ENCODE measurements around the gene AUTS2. TPM values are rescaled to one million over a fixed set of nuclear protein-coding genes. Genes with fewer than 3 reads are reported as not detected.
A peak's percentile ranks its signal among the peaks of the same experiment; 100 is the strongest.

Gene AUTS2
- polyA plus RNA-seq, 1 donor from 2014 or later = 8.9 TPM

DNA sequence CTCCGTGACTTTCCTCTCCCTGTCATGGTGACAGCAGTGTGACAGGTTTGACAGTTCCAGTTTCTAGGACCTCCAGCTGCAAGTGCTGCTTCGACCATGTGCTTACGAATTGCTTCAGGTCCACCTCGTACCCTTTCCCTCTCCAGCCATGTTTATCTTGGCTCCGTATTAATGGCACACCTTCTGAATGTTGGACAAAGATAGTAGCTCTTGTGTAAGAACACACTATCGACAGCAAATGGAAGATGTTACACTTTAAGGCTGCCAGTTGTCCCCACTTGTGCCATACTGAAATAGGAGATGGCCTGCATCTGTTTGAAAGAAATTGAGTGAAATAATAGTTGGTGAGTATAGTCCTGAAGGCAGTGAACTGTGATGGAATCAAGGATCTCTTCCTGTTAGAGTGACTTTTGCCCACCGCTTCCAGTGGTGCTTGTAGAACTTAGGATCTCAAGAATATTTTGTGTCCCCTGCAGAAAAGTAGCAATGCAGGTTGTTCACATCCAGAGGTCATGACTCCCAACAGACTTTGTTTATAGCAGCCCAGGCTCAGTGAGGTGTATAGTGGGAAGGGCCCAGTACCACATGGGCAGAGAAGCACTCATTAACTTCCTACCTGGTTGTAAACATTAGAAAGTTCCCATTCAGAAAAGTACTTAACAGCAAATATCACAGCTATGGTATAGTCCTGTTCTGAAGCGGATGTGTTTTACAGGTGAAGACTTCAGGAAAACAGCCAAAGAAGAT, 904.0 kb downstream of the AUTS2 start:
- H3K9me3 Mint-ChIP-seq = no peaks in the 10 kb centered on the region
- peak overlapping the region in 1 of 3 donors; percentile 63 for H3K27ac Mint-ChIP-seq
- no peaks in the 10 kb centered on the region for H3K27me3 Mint-ChIP-seq
- peaks cover 2% of the 10 kb centered on the region for H3K36me3 Mint-ChIP-seq
- H3K4me3 Mint-ChIP-seq = no peak overlapping the region
- H3K4me1 Mint-ChIP-seq = no peaks in the 10 kb centered on the region

DNA sequence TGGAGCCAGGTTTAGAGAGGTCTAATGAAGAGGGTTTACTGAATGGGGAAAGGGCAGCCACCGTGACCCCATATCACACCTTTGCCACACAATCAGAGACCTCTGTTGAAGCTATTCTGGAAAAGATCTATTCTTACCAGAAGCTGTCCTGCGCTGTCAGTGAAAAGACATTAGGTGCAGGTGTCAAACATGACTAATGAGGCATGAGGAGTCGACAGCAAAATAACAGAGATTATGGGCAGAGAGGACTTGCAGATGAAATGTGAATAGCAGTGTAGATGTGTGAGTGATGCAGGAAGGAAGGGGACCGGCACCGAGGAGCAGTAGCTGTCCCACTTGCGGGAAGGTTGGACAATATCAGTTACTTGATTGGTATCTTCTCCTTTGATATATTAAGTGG, 906.0 kb downstream of the AUTS2 start:
- H3K4me1 Mint-ChIP-seq = no peaks in the 10 kb centered on the region
- H3K36me3 Mint-ChIP-seq = peaks cover 2% of the 10 kb centered on the region
- H3K9me3 Mint-ChIP-seq = no peaks in the 10 kb centered on the region
- H3K27ac Mint-ChIP-seq = no peak overlapping the region
- no peak overlapping the region for H3K4me3 Mint-ChIP-seq
- no peaks in the 10 kb centered on the region for H3K27me3 Mint-ChIP-seq

DNA sequence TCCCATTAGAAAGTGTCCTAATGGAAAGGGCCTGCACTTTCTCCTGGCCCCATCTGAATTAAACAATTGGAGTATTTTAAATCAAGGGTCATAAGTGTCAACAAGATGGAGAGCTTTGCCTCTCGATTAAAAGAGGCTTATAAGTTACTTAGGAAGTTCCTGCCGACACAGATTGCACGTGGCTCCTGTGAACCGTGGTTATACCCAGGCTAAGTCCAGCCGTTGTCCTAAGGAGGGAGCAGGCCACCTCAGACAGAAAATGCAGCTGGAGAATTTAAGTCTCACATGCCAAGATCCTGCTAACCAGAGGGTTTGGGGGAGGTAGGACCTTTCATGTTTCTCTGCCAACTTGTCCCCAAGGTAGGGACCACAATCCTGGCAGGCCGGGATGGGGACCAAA, 907.2 kb downstream of the AUTS2 start:
- no peaks in the 10 kb centered on the region for H3K4me1 Mint-ChIP-seq
- no peaks in the 10 kb centered on the region for H3K9me3 Mint-ChIP-seq
- no peak overlapping the region for H3K4me3 Mint-ChIP-seq
- H3K36me3 Mint-ChIP-seq = peaks cover 2% of the 10 kb centered on the region
- no peak overlapping the region for H3K27ac Mint-ChIP-seq
- no peaks in the 10 kb centered on the region for H3K27me3 Mint-ChIP-seq

DNA sequence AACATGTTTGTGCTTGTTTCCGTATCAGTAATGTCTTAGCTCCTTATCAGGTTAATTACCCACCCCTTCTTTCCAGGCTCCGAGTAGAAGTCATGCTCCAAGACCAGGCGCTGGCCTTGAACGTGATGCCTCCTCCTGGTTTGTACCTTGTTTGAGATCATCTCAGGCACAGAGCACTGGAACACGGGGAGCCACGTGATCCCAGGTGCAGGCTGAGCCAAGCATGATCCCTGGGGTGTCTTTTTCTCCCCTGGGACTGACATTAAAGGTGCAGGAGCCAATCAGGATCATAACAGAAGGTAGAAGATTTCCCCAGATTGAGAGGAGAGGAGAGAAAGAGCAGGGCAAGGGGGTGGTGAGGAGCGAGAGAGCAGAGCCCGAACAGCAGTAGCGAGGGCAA, 907.6 kb downstream of the AUTS2 start:
- Mint-ChIP-seq H3K27me3 (no peaks in the 10 kb centered on the region), H3K4me1 (no peaks in the 10 kb centered on the region), H3K27ac (no peak overlapping the region), H3K4me3 (no peak overlapping the region), H3K36me3 (peaks cover 2% of the 10 kb centered on the region), H3K9me3 (no peaks in the 10 kb centered on the region)

DNA sequence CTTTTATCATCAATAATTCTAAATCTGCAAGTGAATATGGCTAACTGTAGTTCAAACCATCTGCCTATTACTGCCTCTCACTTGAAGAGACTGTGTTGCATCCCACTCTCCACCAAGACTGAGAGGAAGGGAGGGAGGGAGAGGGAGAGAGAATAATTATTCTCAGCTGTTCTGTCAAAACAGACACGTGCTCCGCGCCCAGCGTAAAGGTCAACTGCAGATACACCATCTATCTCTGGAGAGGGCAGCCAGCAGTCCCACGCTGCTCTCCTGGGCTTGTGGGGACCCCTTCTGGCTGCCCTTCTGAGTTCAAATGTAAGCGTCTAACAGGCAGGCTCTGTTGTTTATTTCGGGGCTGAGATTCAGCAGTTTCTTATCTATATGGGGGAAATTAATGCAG, 908.2 kb downstream of the AUTS2 start:
- Mint-ChIP-seq H3K36me3 (peaks cover 2% of the 10 kb centered on the region), H3K27me3 (no peaks in the 10 kb centered on the region), H3K9me3 (no peaks in the 10 kb centered on the region), H3K27ac (no peak overlapping the region), H3K4me1 (no peaks in the 10 kb centered on the region), H3K4me3 (no peak overlapping the region)

DNA sequence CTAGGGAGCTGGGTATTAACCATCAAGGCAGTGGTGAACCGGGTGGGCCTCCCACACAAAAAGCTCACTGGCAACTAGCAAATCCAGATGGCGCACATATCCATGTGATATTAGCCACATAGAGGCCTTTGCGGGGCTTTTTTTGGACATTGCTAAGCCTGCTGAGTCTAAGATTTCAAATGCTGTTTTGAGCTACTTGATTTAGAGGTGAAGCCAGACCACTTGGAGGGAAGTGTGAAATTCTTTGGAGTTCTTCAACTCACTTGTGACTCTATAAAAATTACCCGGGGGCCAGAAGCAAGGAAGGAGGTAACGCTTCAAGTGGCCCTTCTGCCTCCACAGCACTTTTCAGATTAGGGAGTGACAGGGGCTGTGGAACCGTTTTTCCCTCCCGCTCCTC, 913.9 kb downstream of the AUTS2 start:
- Mint-ChIP-seq H3K4me1 (no peaks in the 10 kb centered on the region), H3K9me3 (no peaks in the 10 kb centered on the region), H3K36me3 (peaks cover 2% of the 10 kb centered on the region), H3K27ac (no peak overlapping the region), H3K27me3 (no peaks in the 10 kb centered on the region), H3K4me3 (no peak overlapping the region)

DNA sequence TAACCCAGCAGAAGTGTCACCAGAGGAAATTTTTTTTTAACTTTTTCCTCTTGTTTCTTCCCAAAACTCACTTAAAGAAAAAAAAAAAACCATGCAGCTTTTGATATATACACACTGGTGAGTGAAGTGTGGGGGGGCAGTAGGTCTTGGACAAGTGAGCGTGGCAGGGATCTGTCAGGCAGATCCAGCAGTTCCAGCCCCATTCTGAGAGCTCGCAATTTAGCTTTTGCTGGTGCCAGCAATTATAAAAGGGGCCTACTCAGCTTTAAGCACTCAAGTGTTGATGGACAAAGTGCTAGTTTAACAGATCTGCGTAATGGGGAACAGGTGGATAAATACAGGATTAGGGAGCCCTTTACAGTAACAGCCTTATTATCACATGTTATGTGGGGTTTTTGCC, 914.5 kb downstream of the AUTS2 start:
- H3K4me1 Mint-ChIP-seq = no peaks in the 10 kb centered on the region

DNA sequence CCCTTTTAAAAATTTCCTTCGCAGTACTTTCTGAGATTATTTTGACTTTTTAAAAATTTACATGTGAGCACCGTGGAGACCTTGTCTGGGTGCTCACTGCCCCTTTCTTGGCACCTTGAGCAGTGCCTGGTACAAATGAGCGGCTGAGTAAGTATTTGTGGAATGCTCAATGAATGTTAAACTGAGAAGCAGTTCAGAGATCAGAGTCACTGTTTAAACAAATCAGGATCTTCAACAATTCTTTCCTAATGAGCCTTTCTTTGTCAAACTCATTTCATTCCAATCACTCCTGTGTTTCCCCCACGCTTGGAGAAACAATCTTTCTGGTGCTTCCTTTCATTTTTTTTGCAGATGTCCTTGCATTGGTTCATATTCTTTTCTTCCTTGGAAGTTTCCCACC, 922.3 kb downstream of the AUTS2 start:
- H3K36me3 Mint-ChIP-seq = peaks cover 2% of the 10 kb centered on the region
- H3K9me3 Mint-ChIP-seq = peaks cover 0 to 3% (median 0%) of the 10 kb centered on the region in 3 donors
- H3K4me3 Mint-ChIP-seq = no peak overlapping the region
- no peaks in the 10 kb centered on the region for H3K4me1 Mint-ChIP-seq
- no peak overlapping the region for H3K27ac Mint-ChIP-seq
- H3K27me3 Mint-ChIP-seq = no peaks in the 10 kb centered on the region

More for the DNA sequence above, 914.5 kb downstream of the AUTS2 start:
- Mint-ChIP-seq H3K27me3 (no peaks in the 10 kb centered on the region), H3K4me3 (no peak overlapping the region), H3K9me3 (no peaks in the 10 kb centered on the region), H3K27ac (no peak overlapping the region), H3K36me3 (peaks cover 2% of the 10 kb centered on the region)

DNA sequence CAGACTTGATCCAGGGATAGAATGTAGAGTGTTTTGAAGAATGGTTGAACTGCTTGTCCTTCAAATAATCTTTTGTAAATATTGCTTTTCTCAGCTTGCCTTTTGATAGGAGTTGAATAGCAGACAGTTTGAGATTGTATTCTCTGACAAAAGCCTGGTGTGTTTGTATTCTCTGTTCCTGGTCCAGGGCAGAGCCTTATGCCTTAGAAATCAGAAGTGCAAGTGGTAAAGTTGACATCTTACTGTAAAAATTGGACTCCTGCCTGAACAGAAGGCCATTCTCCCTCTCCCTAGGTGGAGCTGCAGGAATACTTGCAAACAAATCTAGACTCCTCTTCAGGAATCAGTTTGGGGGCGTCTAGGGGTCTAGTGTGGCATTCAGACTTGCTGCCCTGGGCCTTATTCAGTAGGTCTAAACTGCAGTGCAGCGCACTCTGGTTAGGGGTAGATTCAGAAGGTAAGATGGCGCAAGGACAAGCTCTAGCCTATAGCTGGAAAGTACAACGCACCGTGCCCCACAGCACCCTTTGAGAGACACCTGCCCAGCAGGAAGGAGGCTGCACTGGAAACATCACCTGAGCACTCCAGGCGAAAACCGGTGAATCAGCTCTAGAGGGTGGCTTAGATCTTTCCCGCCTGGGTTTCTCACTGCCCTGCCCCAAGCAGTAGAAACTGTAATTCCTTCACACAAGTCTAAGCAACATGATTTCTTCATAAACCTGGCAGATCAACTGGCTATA, 925.1 kb downstream of the AUTS2 start:
- Mint-ChIP-seq H3K9me3 (peaks cover 0 to 3% (median 0%) of the 10 kb centered on the region in 3 donors), H3K36me3 (peaks cover 5% of the 10 kb centered on the region), H3K4me1 (no peaks in the 10 kb centered on the region), H3K4me3 (no peak overlapping the region), H3K27ac (no peak overlapping the region), H3K27me3 (no peaks in the 10 kb centered on the region)

DNA sequence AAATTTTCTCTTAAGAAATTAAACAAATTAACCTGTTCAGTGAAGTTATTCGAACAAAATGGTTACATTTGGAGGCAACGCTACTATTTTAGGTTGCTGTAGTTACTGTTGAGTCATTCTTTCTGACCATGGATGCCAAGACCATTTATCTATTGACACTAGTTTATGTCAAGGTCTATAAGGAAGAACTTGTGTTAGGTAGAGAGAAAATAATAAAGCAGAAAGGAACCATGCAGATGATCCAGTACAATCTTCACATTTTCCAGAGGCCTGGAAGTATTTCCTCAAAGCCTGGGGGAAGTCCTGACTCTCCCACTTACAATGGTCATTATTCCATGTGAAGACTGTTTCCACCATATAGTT, 925.7 kb downstream of the AUTS2 start:
- Mint-ChIP-seq H3K27me3 (no peaks in the 10 kb centered on the region), H3K27ac (no peak overlapping the region), H3K4me3 (no peak overlapping the region), H3K36me3 (peaks cover 3% of the 10 kb centered on the region), H3K9me3 (peaks cover 0 to 3% (median 0%) of the 10 kb centered on the region in 3 donors), H3K4me1 (no peaks in the 10 kb centered on the region)

DNA sequence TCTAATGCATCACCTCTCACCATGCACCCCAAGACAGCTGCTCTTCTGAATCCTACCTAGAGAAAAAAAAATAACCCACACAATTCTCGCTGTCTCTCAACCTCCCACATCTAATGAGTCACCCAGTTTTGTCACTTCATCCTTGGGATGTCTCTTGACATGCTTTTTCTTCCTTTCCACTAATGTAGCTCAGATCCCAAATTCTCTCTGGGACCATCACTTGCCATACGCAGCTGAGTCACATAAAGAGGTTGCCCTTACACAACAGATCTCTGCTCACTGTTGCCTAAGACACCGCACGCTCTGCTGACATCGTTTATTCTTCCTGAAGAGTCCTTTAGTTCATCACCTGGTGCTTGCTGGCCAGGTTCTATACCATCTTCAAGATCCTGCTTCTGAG, 927.7 kb downstream of the AUTS2 start:
- H3K9me3 Mint-ChIP-seq = peaks cover 0 to 6% (median 0%) of the 10 kb centered on the region in 3 donors
- peak overlapping the region in 1 of 3 donors; percentile 7 for H3K27ac Mint-ChIP-seq
- no peaks in the 10 kb centered on the region for H3K27me3 Mint-ChIP-seq
- H3K4me3 Mint-ChIP-seq = no peak overlapping the region
- H3K36me3 Mint-ChIP-seq = peaks cover 5% of the 10 kb centered on the region
- H3K4me1 Mint-ChIP-seq = peaks cover 0 to 2% (median 0%) of the 10 kb centered on the region in 3 donors

DNA sequence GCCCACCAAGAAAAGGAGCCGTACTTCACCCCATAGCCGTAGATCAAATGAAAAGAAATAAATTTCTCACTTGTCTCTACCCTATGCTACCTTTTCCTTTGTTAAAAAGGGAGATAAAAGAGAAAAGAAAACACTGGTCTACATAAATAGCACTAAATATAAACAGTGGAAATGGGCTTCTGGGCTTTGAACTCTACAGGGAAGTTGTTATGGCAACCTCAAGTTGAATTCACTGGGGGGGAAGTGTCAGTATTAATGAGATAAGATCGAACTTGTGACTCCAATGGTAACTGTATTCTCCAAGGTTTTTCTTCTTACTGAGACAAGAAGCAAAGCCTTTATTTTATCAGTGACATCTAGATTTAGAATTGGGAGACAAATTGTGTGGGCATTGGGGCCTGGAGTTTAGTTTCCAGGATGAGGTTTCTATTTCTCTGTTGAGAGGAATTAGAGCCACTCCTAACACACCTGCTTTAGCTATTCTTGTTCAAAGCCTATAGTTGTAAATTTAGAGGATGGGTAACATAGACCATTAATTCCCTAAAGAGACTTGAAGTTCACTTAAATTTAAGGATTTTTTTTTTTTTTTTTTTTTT, 929.3 kb downstream of the AUTS2 start:
- Mint-ChIP-seq H3K4me3 (no peak overlapping the region), H3K9me3 (peaks cover 0 to 6% (median 0%) of the 10 kb centered on the region in 3 donors), H3K36me3 (peaks cover 7% of the 10 kb centered on the region), H3K27me3 (no peaks in the 10 kb centered on the region), H3K4me1 (peaks cover 0 to 2% (median 0%) of the 10 kb centered on the region in 3 donors), H3K27ac (no peak overlapping the region)

DNA sequence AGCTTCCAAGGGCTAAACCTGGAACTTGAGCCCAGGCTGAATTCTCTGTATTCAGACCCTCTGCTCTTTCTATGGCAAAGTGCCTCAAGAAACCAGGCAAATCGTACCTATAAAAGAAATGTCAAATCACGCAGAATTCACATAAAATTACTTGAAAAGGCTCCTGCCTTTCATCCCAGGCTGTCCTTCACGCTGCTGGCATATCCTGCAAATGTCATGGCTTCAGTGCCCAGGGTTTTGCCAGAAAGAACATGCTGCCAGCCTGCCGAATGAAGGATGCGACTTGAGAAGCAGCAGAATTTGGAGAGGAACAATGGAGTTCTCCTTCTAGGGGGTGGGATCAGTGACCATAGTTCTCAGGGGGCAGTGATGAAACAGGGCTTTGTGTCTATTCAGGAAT, 931.2 kb downstream of the AUTS2 start:
- peaks cover 0 to 2% (median 0%) of the 10 kb centered on the region in 3 donors for H3K4me1 Mint-ChIP-seq
- peaks cover 7% of the 10 kb centered on the region for H3K36me3 Mint-ChIP-seq
- H3K27me3 Mint-ChIP-seq = no peaks in the 10 kb centered on the region
- H3K9me3 Mint-ChIP-seq = peaks cover 0 to 6% (median 0%) of the 10 kb centered on the region in 3 donors
- peak overlapping the region in 1 of 3 donors; percentile 20 for H3K27ac Mint-ChIP-seq
- no peak overlapping the region for H3K4me3 Mint-ChIP-seq

DNA sequence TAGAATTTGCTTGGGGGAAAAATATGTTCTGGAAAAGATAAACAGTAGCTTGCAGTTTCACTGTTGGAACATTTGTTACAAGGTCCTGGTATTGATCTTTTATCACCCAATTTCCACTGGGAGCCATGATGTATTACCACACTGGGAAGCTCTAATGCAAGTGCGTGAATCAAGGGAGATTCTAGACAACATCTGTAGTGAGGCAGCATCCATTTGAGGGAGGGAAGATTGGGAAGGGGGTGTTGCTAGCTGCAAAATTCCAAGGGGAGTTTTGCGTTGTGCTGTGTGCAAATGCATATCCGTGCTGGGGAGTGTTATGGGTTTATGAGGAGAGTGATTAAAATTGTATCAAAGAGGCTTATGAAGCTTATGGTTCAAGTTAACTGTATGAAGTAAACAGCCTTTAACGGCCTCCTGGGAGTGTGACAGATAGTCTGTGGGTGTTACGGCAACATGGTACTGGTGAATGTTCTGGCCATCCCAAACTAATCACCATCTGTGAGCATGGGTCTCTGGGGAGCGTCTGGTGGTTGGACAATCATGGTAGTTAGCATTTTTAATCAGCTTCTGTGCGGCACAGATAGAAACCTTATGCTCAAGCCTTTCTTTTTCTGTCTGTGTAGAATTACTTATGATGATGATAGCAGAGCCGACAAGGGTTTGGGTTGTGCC, 931.8 kb downstream of the AUTS2 start:
- no peaks in the 10 kb centered on the region for H3K27me3 Mint-ChIP-seq
- H3K4me3 Mint-ChIP-seq = no peak overlapping the region
- H3K27ac Mint-ChIP-seq = no peak overlapping the region
- H3K36me3 Mint-ChIP-seq = peaks cover 7% of the 10 kb centered on the region
- peaks cover 0 to 6% (median 0%) of the 10 kb centered on the region in 3 donors for H3K9me3 Mint-ChIP-seq
- peaks cover 0 to 2% (median 0%) of the 10 kb centered on the region in 3 donors for H3K4me1 Mint-ChIP-seq

DNA sequence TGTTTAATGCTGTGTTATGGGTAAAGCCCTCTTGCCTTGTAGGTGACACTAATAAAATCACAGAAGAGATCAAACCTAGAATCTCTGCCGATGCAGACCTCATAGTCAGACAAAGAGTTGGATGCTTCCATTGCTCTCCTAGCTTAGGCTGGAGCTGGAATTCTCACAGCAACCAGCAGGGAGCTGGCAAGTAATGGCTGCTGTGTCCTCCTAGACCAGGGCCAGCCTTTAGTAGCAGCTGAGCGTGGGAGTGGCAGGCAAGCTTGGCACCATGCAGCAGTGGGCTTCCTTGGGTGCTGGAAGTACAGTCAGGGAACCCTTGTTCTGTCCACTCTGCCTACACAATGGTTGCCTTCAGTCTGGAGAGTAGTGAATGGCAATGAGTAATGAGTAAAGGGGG, 935.3 kb downstream of the AUTS2 start:
- H3K4me3 Mint-ChIP-seq = no peak overlapping the region
- peaks cover 5% of the 10 kb centered on the region for H3K36me3 Mint-ChIP-seq
- H3K4me1 Mint-ChIP-seq = peaks cover 0 to 2% (median 0%) of the 10 kb centered on the region in 3 donors
- H3K27ac Mint-ChIP-seq = no peak overlapping the region
- H3K9me3 Mint-ChIP-seq = peaks cover 0 to 4% (median 0%) of the 10 kb centered on the region in 3 donors
- no peaks in the 10 kb centered on the region for H3K27me3 Mint-ChIP-seq

All from IgD-negative memory B cell (primary cell).